Spinal cord (tissue), 10 donors: ENCODE measurements around the gene PPP2R5C. TPM values are rescaled to one million over a fixed set of nuclear protein-coding genes. Genes with fewer than 3 reads are reported as not detected.
A peak's percentile ranks its signal among the peaks of the same experiment; 100 is the strongest.

Source experiments
- DNase-seq, 6 donors: peaks; one replicate each; pipeline versions ENCODE4 v3.0.0 to v3.0.0-alpha.2; 2013 to 2015; ENCODE audit warnings: low spot score in 6 of 6, low read depth in 4 of 6
- H3K27ac ChIP-seq: one replicate; pipeline ENCODE4 v1.5.1; 2013; ENCODE audit warnings: low read depth, low read length, control low read depth
- H3K27me3 ChIP-seq: one replicate; pipeline ENCODE4 v1.6.1; 2013; ENCODE audit warnings: low read length; ENCODE audit not compliant: control insufficient read depth, insufficient read depth
- H3K36me3 ChIP-seq: one replicate; pipeline ENCODE4 v1.6.1; 2013; ENCODE audit warnings: low read length; ENCODE audit not compliant: control insufficient read depth, insufficient read depth
- H3K4me1 ChIP-seq: one replicate; pipeline ENCODE4 v1.6.1; 2013; ENCODE audit warnings: low read length; ENCODE audit not compliant: control insufficient read depth, insufficient read depth
- H3K4me3 ChIP-seq: one replicate; pipeline ENCODE4 v1.5.1; 2013; ENCODE audit warnings: low read depth, low read length, control low read depth
- H3K9me3 ChIP-seq: one replicate; pipeline ENCODE4 v1.6.1; 2013; ENCODE audit warnings: low read length; ENCODE audit not compliant: control insufficient read depth, insufficient read depth
- WGBS: methylation state at CpG from one replicate; pipeline ENCODE4 v1.1.5; 2013; ENCODE audit warnings: missing lambda C conversion rate; ENCODE audit not compliant: insufficient coverage; 5-methylcytosine and 5-hydroxymethylcytosine counted together
- polyA plus RNA-seq, 2 donors: library from polyadenylated mRNA; unstranded; fragments of 120-200 nt; gene quantifications; one replicate each; pipeline ENCODE4 v1.2.1, GENCODE V29; 2013; ENCODE audit not compliant: insufficient read length in 2 of 2
- total RNA-seq, 2 donors: library from RNA; depleted of rRNA in 1 of 2; stranded (reverse); fragments of 120-200 nt in 1 of 2; fragments of >200 nt in 1 of 2; gene quantifications; one replicate each; pipeline versions ENCODE4 v1.2.3 to v1.2.4, GENCODE V29; 2013 to 2014
- donor health status: healthy.

Gene PPP2R5C
- total and polyA plus RNA-seq, 4 donors: 104 to 136 (median 123) TPM

- Histone ChIP-seq H3K9me3 (no peaks in the 10 kb centered on the region), H3K27ac (no peak overlapping the region), H3K27me3 (no peaks in the 10 kb centered on the region), H3K4me1 (peaks cover 6% of the 10 kb centered on the region), H3K36me3 (no peaks in the 10 kb centered on the region), H3K4me3 (no peak overlapping the region)
- DNase-seq: no peak
- 90% methylated on average over 16 of the region's 16 CpGs for WGBS
Measured at GRCh38 chr14:101734246-101734847, 27.2 kb upstream of the PPP2R5C start.

DNA sequence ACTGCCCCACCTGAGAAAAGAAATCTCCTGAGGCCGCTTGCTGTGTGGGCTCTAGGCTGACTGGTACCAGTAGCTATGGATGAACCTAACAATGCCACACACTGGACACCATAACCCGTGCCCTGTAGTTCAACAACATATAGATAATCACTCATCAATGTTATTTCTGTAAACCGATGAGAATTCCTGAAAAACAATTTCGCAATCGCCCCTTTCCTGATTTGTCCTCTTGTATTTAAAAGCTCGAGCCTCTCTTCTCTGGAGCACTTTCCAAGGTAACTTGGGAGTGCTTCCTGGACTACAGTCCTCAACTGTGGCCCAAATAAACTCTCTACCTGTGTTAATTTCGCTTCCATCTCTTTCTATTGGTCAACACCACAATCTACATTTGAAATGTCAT, 26.1 kb upstream of the PPP2R5C start:
- H3K27ac ChIP-seq: no peak overlapping the region
- WGBS: 92% methylated on average over 6 of the region's 7 CpGs
- no peak for DNase-seq
- H3K4me1 ChIP-seq: peaks cover 6% of the 10 kb centered on the region
- no peaks in the 10 kb centered on the region for H3K27me3 ChIP-seq
- H3K9me3 ChIP-seq: peaks cover 2% of the 10 kb centered on the region
- no peak overlapping the region for H3K4me3 ChIP-seq
- no peaks in the 10 kb centered on the region for H3K36me3 ChIP-seq

GRCh38 chr14:101736071-101736470, 25.4 kb upstream of the PPP2R5C start:
- Histone ChIP-seq H3K4me1 (peaks cover 4% of the 10 kb centered on the region), H3K9me3 (peaks cover 2% of the 10 kb centered on the region), H3K27ac (no peak overlapping the region), H3K36me3 (no peaks in the 10 kb centered on the region), H3K27me3 (no peaks in the 10 kb centered on the region), H3K4me3 (no peak overlapping the region)
- WGBS: 86% methylated on average over 3 of the region's 4 CpGs
- DNase-seq: no peak

DNA sequence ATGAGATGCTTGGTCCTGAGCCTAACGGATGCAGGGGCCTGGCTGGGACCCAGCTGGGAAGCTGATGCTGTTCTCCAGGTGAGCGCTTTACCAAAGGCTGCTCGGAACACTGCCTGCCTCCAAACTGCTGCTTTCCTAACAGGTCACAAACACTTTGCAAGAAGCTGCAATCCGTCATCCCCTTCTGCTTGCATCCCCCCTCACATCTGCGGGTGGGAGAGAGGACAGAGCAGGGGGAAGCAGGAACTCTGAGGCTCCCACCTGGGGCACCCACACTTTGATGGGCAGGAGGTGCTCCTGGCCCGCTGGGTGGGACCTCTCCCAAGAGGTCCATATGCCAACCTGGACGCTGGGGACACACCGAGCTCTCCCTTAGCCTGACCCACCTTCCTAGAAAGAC, 24.9 kb upstream of the PPP2R5C start:
- H3K9me3 ChIP-seq: peaks cover 6% of the 10 kb centered on the region
- no peaks in the 10 kb centered on the region for H3K4me1 ChIP-seq
- H3K27ac ChIP-seq: no peak overlapping the region
- no peaks in the 10 kb centered on the region for H3K36me3 ChIP-seq
- H3K4me3 ChIP-seq: no peak overlapping the region
- no peak for DNase-seq
- no peaks in the 10 kb centered on the region for H3K27me3 ChIP-seq
- 87% methylated on average over 4 of the region's 8 CpGs for WGBS

- peak in 1 of 6 donors; percentile 24 for DNase-seq
- WGBS: 80% methylated on average over 10 of the region's 11 CpGs
Measured at GRCh38 chr14:101737414-101738339, 23.8 kb upstream of the PPP2R5C start.

DNA sequence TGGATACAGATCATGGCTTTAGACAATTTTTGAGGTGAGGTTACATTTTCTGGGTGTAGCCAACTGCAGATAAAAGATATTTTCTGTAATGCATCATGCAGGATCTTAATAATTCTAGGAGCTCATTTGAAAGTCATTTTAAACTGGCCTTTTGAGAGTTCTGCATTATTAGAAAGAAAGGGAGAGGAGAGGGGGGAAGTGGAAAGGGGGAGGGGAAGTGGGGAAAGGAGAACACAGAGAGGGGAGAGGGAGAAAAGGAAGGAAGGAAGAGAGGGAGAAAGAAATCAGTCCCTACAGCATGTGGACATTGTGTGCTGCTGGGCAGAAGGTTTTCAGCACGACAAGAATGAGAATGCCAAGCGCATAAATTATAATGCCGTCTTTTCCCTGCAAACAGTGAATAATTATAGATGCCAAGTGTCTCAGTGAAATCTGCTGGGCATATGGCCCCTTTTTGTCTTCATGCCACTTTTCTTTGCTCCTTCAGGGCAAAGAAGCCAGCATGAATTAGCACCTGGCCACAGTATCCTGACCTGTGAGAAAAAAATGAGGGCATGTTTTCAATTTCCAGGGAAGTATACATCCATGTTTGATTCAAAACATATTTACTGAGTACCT, 22.7 kb upstream of the PPP2R5C start:
- H3K9me3 ChIP-seq: peaks cover 6% of the 10 kb centered on the region
- no peaks in the 10 kb centered on the region for H3K4me1 ChIP-seq
- WGBS: 20% methylated on average over 1 of the region's 3 CpGs
- H3K36me3 ChIP-seq: no peaks in the 10 kb centered on the region
- no peak overlapping the region for H3K27ac ChIP-seq
- H3K4me3 ChIP-seq: no peak overlapping the region
- H3K27me3 ChIP-seq: no peaks in the 10 kb centered on the region
- peak in 2 of 6 donors; percentile 67 to 90 for DNase-seq

More at GRCh38 chr14:101737414-101738339, 23.8 kb upstream of the PPP2R5C start:
- H3K9me3 ChIP-seq: peaks cover 6% of the 10 kb centered on the region
- H3K4me1 ChIP-seq: no peaks in the 10 kb centered on the region
- no peaks in the 10 kb centered on the region for H3K36me3 ChIP-seq
- no peak overlapping the region for H3K4me3 ChIP-seq
- no peak overlapping the region for H3K27ac ChIP-seq
- H3K27me3 ChIP-seq: no peaks in the 10 kb centered on the region

DNA sequence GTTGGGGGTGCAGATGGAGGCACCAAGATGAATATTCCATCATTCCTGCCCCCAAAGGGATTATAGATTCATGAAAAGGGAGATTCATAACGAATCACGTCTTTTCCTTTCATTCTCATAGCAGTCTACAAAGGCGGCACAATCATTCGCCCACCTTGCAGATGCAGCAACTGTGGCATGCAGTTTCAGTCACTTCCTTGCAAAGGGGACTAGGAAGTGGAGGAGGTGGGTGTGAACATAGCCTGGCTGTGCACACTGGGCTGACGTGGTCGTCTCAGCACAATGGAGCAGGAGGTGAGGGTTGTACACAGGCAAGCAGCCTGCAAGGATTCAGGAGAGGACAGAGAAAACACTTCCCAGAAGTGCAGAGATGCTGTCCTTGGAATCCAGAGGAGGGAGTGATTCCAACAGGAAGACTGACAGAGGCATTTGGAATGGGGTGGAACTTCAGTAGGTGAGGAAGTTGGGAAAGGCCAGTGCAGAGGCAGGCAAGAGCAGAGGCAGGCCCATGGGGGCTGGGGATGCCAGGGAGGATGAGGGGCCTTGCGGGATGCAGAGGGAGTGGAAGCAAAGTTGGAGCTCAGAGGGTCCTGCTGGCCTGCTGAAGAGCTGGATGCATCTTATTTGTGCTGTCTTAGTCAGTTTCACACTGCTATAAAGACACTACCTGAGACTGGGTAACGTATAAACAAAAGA, 21.9 kb upstream of the PPP2R5C start:
- 78% methylated on average over 5 of the region's 8 CpGs for WGBS
- H3K9me3 ChIP-seq: peaks cover 6% of the 10 kb centered on the region
- no peaks in the 10 kb centered on the region for H3K4me1 ChIP-seq
- H3K27ac ChIP-seq: no peak overlapping the region
- H3K27me3 ChIP-seq: no peaks in the 10 kb centered on the region
- H3K4me3 ChIP-seq: no peak overlapping the region
- H3K36me3 ChIP-seq: no peaks in the 10 kb centered on the region
- DNase-seq: no peak

DNA sequence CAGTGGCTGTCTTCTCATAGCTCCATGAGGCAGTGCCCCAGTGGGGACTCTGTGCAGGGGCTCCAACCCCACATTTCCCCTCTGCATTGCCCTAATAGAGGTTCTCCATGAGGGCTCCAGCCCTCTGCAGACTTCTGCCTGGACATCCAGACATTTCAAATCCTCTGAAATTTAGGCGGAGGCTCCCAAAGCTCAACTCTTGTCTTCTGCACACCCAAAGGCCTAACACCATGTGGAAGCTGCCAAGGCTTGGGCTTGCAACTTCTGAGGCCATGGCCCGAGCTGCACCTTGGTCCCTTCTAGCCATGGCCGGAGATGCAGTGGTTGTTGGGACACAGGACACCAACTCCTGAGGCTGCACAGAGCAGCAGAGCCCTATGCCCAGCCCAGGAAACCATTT, 20.5 kb upstream of the PPP2R5C start:
- no peaks in the 10 kb centered on the region for H3K4me1 ChIP-seq
- DNase-seq: no peak
- no peaks in the 10 kb centered on the region for H3K36me3 ChIP-seq
- WGBS: 97% methylated on average over 3 of the region's 3 CpGs
- no peak overlapping the region for H3K4me3 ChIP-seq
- H3K27ac ChIP-seq: no peak overlapping the region
- peaks cover 6% of the 10 kb centered on the region for H3K9me3 ChIP-seq
- H3K27me3 ChIP-seq: no peaks in the 10 kb centered on the region

DNA sequence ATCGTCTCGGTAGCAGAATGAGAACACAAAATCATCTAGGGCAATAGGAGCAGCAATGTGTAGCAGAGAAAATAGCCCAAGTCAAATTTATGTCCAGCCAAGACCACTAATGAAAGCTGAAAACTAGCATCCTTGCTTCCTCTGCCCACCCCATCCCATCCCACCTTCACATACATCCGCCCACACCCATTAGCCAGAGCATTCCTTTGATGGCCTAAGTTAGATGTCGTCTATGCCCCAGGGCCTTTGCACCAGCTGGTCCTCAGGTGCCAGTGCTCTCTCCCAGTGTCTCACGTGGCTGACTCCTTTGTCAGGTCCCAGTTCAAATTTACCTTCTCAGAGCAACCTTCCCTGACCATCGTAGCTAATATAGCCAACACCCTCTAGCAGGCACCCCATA, 17.8 kb upstream of the PPP2R5C start:
- Histone ChIP-seq H3K4me3 (no peak overlapping the region), H3K4me1 (no peaks in the 10 kb centered on the region), H3K36me3 (no peaks in the 10 kb centered on the region), H3K27ac (no peak overlapping the region), H3K27me3 (no peaks in the 10 kb centered on the region), H3K9me3 (peaks cover 6% of the 10 kb centered on the region)
- 96% methylated on average over 2 of the region's 6 CpGs for WGBS
- DNase-seq: no peak
